HEK293 (cell line): ENCODE results near the gene FRMD5.

ENCODE experiments used
- CTCF ChIA-PET: fragments of 350-600 bp; formaldehyde crosslinking; extraction: SDS; loops from one replicate; lab custom pipeline; 2021; ENCODE audit warnings: antibody characterized with exemption; lab: Yijun Ruan, JAX
- POLR2A ChIA-PET: fragments of 300-600 bp; formaldehyde crosslinking; extraction: SDS; loops from one replicate; lab custom pipeline; 2020; ENCODE audit warnings: antibody characterized with exemption, inconsistent platforms; lab: Yijun Ruan, JAX
- H3K27ac ChIP-seq: fragments of 200-500 bp; sonication (Bioruptor generic); 2 replicates; pipeline ENCODE4 v1.5.1; 2014; ENCODE audit warnings: low read depth, low read length, control low read depth, inconsistent platforms; ENCODE audit errors: extremely low read depth
- H3K36me3 ChIP-seq, 2 experiments: fragments of 200-500 bp in 1 of 2; sonication (Bioruptor generic) in 1 of 2; 1 replicate in 1 of 2; 2 replicates in 1 of 2; pipeline ENCODE4 v1.5.1; 2014 to 2017; ENCODE audit warnings: inconsistent platforms in 2 of 2, low read length in 2 of 2; ENCODE audit not compliant: control insufficient read depth in 2 of 2, insufficient read depth in 1 of 2
- H3K4me1 ChIP-seq: fragments of 200-500 bp; sonication (Bioruptor generic); 2 replicates; pipeline ENCODE4 v1.5.1; 2014; ENCODE audit warnings: mild to moderate bottlenecking, low read length, inconsistent platforms; ENCODE audit not compliant: control insufficient read depth, insufficient read depth
- H3K4me3 ChIP-seq: 2 replicates; pipeline ENCODE4 v1.5.1; 2011; ENCODE audit warnings: low read depth, mild to moderate bottlenecking, control low read depth, low read length, moderate library complexity
- H3K9me3 ChIP-seq: fragments of 200-500 bp; sonication (Bioruptor generic); 2 replicates; pipeline ENCODE4 v1.5.1; 2014; ENCODE audit warnings: low read depth, low read length, inconsistent platforms; ENCODE audit not compliant: control insufficient read depth, insufficient read depth
- MZF1 ChIP-seq: fragments of 450-650 bp; formaldehyde crosslinking; IDR thresholded peaks from 2 replicates; pipeline ENCODE4 v1.5.1; 2017; ENCODE audit warnings: missing biosample characterization, missing genetic modification characterization, borderline replicate concordance
- RBAK ChIP-seq: fragments of 450-650 bp; formaldehyde crosslinking; IDR thresholded peaks from 2 replicates; pipeline ENCODE4 v1.5.1; 2016; ENCODE audit warnings: missing biosample characterization, missing genetic modification characterization
- SETDB1 ChIP-seq: IDR thresholded peaks from one replicate; pipeline ENCODE4 v1.6.1; 2017; ENCODE audit warnings: mild to moderate bottlenecking, low read length, moderate library complexity, mixed read lengths; ENCODE audit not compliant: insufficient read length
- SP2 ChIP-seq: fragments of 450-650 bp; formaldehyde crosslinking; IDR thresholded peaks from 2 replicates; pipeline ENCODE4 v1.5.1; 2016; ENCODE audit warnings: missing biosample characterization, missing genetic modification characterization
- ZNF174 ChIP-seq: fragments of 450-650 bp; formaldehyde crosslinking; IDR thresholded peaks from 2 replicates; pipeline ENCODE4 v1.5.0; 2017; ENCODE audit warnings: missing biosample characterization, mild to moderate bottlenecking, missing genetic modification characterization
- ZNF214 ChIP-seq: fragments of 450-650 bp; formaldehyde crosslinking; IDR thresholded peaks from 2 replicates; pipeline ENCODE4 v1.5.1; 2017; ENCODE audit warnings: missing biosample characterization, mild to moderate bottlenecking, missing genetic modification characterization, borderline replicate concordance
- ZNF335 ChIP-seq: fragments of 450-650 bp; formaldehyde crosslinking; conservative IDR thresholded peaks from 2 replicates; pipeline ENCODE4 v1.5.1; 2016; ENCODE audit warnings: missing biosample characterization, missing genetic modification characterization
- ZNF416 ChIP-seq: fragments of 450-650 bp; formaldehyde crosslinking; IDR thresholded peaks from 2 replicates; pipeline ENCODE4 v1.5.1; 2016; ENCODE audit warnings: missing biosample characterization, missing genetic modification characterization
- ZNF423 ChIP-seq: fragments of 450-650 bp; formaldehyde crosslinking; IDR thresholded peaks from 2 replicates; pipeline ENCODE4 v1.5.1; 2016; ENCODE audit warnings: missing biosample characterization, missing genetic modification characterization
- ZNF549 ChIP-seq: fragments of 450-650 bp; IDR thresholded peaks from 2 replicates; pipeline ENCODE4 v1.5.1; 2018; ENCODE audit warnings: missing biosample characterization, missing genetic modification characterization, mild to moderate bottlenecking, inconsistent platforms, moderate library complexity
- ZNF610 ChIP-seq: fragments of 450-650 bp; formaldehyde crosslinking; IDR thresholded peaks from 2 replicates; pipeline ENCODE4 v1.5.1; 2016; ENCODE audit warnings: missing biosample characterization, missing genetic modification characterization, borderline replicate concordance
- ZNF658 ChIP-seq: fragments of 450-650 bp; formaldehyde crosslinking; IDR thresholded peaks from 2 replicates; pipeline ENCODE4; 2016; ENCODE audit warnings: missing biosample characterization, missing genetic modification characterization
- ZNF660 ChIP-seq: fragments of 450-650 bp; IDR thresholded peaks from 2 replicates; pipeline ENCODE4 v1.5.1; 2018; ENCODE audit warnings: missing biosample characterization, mild to moderate bottlenecking, missing genetic modification characterization
- ZNF664 ChIP-seq: fragments of 450-650 bp; formaldehyde crosslinking; IDR thresholded peaks from 2 replicates; pipeline ENCODE4 v1.5.1; 2016; ENCODE audit warnings: missing biosample characterization, missing genetic modification characterization
- ZNF785 ChIP-seq: fragments of 450-650 bp; formaldehyde crosslinking; IDR thresholded peaks from 2 replicates; pipeline ENCODE4 v1.5.1; 2016; ENCODE audit warnings: missing biosample characterization, missing genetic modification characterization
- TF ChIP-seq, protein P1 (sequence below): fragments of 450-650 bp; formaldehyde crosslinking; IDR thresholded peaks from 2 replicates; pipeline ENCODE4 v1.5.1; 2017; ENCODE audit warnings: missing biosample characterization, missing genetic modification characterization
- TF ChIP-seq, protein P2 (sequence below): fragments of 450-650 bp; formaldehyde crosslinking; IDR thresholded peaks from 2 replicates; pipeline ENCODE4 v1.5.1; 2016; ENCODE audit warnings: missing biosample characterization, missing genetic modification characterization
- TF ChIP-seq, protein P3 (sequence below): fragments of 450-650 bp; formaldehyde crosslinking; IDR thresholded peaks from 2 replicates; pipeline ENCODE4 v1.5.1; 2017; ENCODE audit warnings: missing biosample characterization, missing genetic modification characterization

The FRMD5 gene

DNA sequence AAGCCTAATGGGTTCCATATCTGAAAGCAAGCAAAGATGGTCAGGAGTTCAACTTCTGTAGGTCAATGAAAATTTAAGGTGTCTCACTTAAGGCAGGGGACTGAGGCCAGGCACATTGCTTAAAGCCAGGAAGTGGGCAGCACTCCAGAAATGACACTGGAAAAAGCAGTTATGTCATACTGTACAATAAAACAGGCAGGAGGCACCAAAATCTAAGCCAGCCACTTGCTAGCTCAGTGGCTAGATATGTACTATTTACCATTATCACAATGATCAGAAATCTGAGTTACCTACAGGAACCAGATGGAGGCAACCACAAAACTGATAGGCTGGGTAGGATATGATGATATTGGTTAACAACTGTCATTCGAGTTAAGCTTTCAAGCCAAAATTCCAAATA, 57.3 kb downstream of the FRMD5 start:
- H3K27ac ChIP-seq: no peak overlapping the region
- peak; percentile 62; the same call in 1 of the 2 replicates for TF ChIP-seq ZNF549 (tag by site-specific recombination)
- TF ChIP-seq ZNF660 (tag by site-specific recombination): peak; percentile 56; the same call in 1 of the 2 replicates
- no peak for TF ChIP-seq SETDB1
- TF ChIP-seq, all 188 proteins: peak for 2
- Histone ChIP-seq H3K4me3 (no peak overlapping the region), H3K9me3 (no peaks in the 10 kb centered on the region), H3K36me3 (no peaks in the 10 kb centered on the region; a peak in 1 of 3 replicates), H3K4me1 (no peaks in the 10 kb centered on the region)
- ChIA-PET POLR2A (no interaction called here), CTCF (no interaction called here)

DNA sequence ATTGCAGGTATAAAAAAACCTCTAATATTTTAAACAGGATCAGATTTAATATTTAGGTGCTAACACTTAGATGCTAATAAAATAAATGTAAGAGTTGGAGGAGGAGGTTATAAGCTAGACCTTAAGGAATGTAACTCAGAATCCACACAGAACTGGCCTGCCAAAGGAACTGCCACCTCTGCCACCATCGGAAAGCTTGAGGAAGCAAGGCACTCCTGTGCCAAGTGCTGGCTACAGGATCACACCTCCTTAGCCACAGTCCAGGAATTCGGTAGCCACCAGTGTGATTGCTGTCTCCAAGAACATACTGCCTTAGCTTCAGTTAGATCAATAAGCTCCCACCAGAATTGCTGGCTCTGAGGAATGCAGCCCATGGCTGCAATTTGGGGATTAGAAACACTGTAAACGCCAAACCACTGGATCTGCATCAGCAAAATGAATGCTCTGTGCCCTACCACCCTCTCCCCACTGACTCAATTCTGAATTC, 58.0 kb downstream of the FRMD5 start:
- POLR2A ChIA-PET: no interaction called here
- TF ChIP-seq SETDB1 (no peak), ZNF416 (tag by site-specific recombination) (no peak), ZNF335 (tag by site-specific recombination) (no peak), ZNF658 (tag by site-specific recombination) (no peak), ZNF423 (tag by site-specific recombination) (no peak)
- TF ChIP-seq, protein P1, sequence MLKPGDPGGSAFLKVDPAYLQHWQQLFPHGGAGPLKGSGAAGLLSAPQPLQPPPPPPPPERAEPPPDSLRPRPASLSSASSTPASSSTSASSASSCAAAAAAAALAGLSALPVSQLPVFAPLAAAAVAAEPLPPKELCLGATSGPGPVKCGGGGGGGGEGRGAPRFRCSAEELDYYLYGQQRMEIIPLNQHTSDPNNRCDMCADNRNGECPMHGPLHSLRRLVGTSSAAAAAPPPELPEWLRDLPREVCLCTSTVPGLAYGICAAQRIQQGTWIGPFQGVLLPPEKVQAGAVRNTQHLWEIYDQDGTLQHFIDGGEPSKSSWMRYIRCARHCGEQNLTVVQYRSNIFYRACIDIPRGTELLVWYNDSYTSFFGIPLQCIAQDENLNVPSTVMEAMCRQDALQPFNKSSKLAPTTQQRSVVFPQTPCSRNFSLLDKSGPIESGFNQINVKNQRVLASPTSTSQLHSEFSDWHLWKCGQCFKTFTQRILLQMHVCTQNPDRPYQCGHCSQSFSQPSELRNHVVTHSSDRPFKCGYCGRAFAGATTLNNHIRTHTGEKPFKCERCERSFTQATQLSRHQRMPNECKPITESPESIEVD (tag by site-specific recombination): no peak
- no peak overlapping the region for H3K27ac ChIP-seq

DNA sequence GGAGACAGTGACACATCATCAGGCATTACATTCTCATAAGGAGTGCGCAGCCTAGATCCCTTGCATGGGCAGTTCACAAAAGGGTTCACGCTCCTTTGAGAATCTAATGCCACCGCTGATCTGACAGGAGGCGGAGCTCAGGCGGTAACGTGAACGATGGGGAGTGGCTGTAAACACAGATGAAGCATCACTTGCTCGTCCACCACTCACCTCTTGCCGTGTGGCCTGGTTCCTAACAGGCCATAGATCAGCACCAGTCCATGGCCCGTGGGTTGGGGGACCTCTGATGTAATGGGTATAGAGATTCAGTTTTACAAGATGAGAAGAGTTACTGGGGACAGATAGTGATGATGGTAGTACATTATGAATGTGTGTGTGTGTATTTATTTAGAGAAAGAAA, 63.0 kb downstream of the FRMD5 start:
- Histone ChIP-seq H3K36me3 (no peaks in the 10 kb centered on the region; a peak in 1 of 3 replicates), H3K9me3 (no peaks in the 10 kb centered on the region), H3K4me3 (no peak overlapping the region), H3K4me1 (no peaks in the 10 kb centered on the region), H3K27ac (no peak overlapping the region)
- POLR2A ChIA-PET: no interaction called here
- TF ChIP-seq ZNF664 (tag by site-specific recombination): no peak
- TF ChIP-seq ZNF610 (tag by site-specific recombination): peak; percentile 97
- CTCF ChIA-PET: no interaction called here

More for the DNA sequence above, 58.0 kb downstream of the FRMD5 start:
- Histone ChIP-seq H3K4me3 (no peak overlapping the region), H3K4me1 (no peaks in the 10 kb centered on the region), H3K36me3 (no peaks in the 10 kb centered on the region; a peak in 1 of 3 replicates), H3K9me3 (no peaks in the 10 kb centered on the region)
- CTCF ChIA-PET: no interaction called here

DNA sequence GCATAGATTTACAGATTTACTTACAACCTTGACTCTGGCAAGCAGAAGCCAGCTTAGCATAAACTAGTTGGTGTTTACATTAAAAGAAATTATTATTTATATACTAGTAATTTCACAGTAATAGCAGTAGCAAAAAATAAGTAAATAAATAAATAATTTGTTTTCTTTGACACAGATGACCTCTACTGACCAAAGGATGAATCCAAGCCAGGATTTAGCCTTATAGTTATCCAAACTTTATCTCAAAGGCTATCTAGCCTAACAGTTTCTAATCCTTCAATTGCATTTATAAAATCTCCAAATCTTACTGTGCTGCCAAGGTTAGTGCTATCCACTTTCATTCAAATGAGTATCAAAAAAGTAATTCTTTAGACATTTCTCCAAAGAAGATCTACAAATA, 64.3 kb downstream of the FRMD5 start:
- Histone ChIP-seq H3K4me3 (no peak overlapping the region), H3K9me3 (no peaks in the 10 kb centered on the region), H3K4me1 (peaks cover 7% of the 10 kb centered on the region), H3K27ac (no peak overlapping the region), H3K36me3 (no peaks in the 10 kb centered on the region; a peak in 1 of 3 replicates)
- CTCF ChIA-PET: no interaction called here
- TF ChIP-seq, protein P2, sequence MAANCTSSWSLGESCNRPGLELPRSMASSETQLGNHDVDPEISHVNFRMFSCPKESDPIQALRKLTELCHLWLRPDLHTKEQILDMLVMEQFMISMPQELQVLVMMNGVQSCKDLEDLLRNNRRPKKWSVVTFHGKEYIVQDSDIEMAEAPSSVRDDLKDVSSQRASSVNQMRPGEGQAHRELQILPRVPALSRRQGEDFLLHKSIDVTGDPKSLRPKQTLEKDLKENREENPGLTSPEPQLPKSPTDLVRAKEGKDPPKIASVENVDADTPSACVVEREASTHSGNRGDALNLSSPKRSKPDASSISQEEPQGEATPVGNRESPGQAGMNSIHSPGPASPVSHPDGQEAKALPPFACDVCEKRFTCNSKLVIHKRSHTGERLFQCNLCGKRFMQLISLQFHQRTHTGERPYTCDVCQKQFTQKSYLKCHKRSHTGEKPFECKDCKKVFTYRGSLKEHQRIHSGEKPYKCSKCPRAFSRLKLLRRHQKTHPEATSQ (tag by site-specific recombination): no peak
- TF ChIP-seq ZNF658 (tag by site-specific recombination): no peak
- POLR2A ChIA-PET: no interaction called here

DNA sequence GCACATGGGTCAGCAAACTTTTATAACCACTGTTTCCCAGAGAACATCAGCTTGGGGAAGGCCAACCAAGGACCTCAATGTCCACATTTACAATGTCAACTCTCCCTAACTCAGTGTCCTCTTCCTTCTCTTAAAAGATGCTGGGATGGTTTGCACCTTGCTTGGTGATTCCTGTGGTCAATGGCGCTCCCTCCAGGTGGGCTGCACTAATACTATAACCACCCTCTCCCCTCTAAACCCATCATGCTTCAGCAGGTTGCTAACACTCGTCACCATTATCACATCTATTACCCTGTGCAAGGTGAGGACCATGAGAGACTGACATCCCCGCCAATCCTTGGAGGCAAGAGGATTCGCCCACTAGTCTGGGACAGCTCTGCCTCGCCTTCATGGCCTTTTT, 65.2 kb downstream of the FRMD5 start:
- Histone ChIP-seq H3K36me3 (no peaks in the 10 kb centered on the region), H3K9me3 (no peaks in the 10 kb centered on the region), H3K27ac (no peak overlapping the region), H3K4me3 (no peak overlapping the region), H3K4me1 (peaks cover 10% of the 10 kb centered on the region)
- ChIA-PET POLR2A (no interaction called here), CTCF (interaction anchor here (1.3 kb wide), 1 partner anchor 226 kb away, joined by 3 read pairs; no protein-coding TSS in a partner anchor)
- no peak for TF ChIP-seq ZNF174 (tag by site-specific recombination)
- no peak for TF ChIP-seq MZF1 (tag by site-specific recombination)
- no peak for TF ChIP-seq RBAK (tag by site-specific recombination)
- no peak for TF ChIP-seq SP2 (tag by site-specific recombination)
- TF ChIP-seq ZNF214 (tag by site-specific recombination): no peak
- no peak for TF ChIP-seq ZNF785 (tag by site-specific recombination)
- TF ChIP-seq, protein P3, sequence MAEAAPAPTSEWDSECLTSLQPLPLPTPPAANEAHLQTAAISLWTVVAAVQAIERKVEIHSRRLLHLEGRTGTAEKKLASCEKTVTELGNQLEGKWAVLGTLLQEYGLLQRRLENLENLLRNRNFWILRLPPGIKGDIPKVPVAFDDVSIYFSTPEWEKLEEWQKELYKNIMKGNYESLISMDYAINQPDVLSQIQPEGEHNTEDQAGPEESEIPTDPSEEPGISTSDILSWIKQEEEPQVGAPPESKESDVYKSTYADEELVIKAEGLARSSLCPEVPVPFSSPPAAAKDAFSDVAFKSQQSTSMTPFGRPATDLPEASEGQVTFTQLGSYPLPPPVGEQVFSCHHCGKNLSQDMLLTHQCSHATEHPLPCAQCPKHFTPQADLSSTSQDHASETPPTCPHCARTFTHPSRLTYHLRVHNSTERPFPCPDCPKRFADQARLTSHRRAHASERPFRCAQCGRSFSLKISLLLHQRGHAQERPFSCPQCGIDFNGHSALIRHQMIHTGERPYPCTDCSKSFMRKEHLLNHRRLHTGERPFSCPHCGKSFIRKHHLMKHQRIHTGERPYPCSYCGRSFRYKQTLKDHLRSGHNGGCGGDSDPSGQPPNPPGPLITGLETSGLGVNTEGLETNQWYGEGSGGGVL (tag by site-specific recombination): no peak
